ENCODE data around the gene STARD7. TPM values are rescaled to one million over a fixed set of nuclear protein-coding genes. Genes with fewer than 3 reads are reported as not detected.

Gene STARD7
- total and polyA plus RNA-seq, 10 of the 15 experiments (the other 5 are each of a cell fraction or from before 2014, with no cell fraction given) = 85.4 to 237 (median 153) TPM

- TF ChIP-seq MXI1 (IDR thresholded peaks at IDR 0.05; ENCODE audit: low read depth, low read length) = no peak; the same call in 1 of the 2 replicates
- TF ChIP-seq ZSCAN29 (IDR thresholded peaks at IDR 0.05) = no peak
- TF ChIP-seq DPF2 (IDR thresholded peaks at IDR 0.05) = no peak
- TF ChIP-seq RUNX3 (IDR thresholded peaks at IDR 0.05; ENCODE audit: low read length) = peak; percentile 53
- TF ChIP-seq, protein P1, sequence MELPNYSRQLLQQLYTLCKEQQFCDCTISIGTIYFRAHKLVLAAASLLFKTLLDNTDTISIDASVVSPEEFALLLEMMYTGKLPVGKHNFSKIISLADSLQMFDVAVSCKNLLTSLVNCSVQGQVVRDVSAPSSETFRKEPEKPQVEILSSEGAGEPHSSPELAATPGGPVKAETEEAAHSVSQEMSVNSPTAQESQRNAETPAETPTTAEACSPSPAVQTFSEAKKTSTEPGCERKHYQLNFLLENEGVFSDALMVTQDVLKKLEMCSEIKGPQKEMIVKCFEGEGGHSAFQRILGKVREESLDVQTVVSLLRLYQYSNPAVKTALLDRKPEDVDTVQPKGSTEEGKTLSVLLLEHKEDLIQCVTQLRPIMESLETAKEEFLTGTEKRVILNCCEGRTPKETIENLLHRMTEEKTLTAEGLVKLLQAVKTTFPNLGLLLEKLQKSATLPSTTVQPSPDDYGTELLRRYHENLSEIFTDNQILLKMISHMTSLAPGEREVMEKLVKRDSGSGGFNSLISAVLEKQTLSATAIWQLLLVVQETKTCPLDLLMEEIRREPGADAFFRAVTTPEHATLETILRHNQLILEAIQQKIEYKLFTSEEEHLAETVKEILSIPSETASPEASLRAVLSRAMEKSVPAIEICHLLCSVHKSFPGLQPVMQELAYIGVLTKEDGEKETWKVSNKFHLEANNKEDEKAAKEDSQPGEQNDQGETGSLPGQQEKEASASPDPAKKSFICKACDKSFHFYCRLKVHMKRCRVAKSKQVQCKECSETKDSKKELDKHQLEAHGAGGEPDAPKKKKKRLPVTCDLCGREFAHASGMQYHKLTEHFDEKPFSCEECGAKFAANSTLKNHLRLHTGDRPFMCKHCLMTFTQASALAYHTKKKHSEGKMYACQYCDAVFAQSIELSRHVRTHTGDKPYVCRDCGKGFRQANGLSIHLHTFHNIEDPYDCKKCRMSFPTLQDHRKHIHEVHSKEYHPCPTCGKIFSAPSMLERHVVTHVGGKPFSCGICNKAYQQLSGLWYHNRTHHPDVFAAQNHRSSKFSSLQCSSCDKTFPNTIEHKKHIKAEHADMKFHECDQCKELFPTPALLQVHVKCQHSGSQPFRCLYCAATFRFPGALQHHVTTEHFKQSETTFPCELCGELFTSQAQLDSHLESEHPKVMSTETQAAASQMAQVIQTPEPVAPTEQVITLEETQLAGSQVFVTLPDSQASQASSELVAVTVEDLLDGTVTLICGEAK (IDR thresholded peaks at IDR 0.05; ENCODE audit: borderline replicate concordance) = no peak
- no peak for TF ChIP-seq CHD4 (IDR thresholded peaks at IDR 0.05)
- no peak for TF ChIP-seq IKZF2 (IDR thresholded peaks at IDR 0.05)
- TF ChIP-seq RAD51 (IDR thresholded peaks at IDR 0.05) = no peak
- no peak for TF ChIP-seq CREB1 (IDR thresholded peaks at IDR 0.05; ENCODE audit: low read depth)
- TF ChIP-seq EGR1 (IDR thresholded peaks at IDR 0.05; ENCODE audit: borderline replicate concordance in 1 of 2, low read depth in 2 of 2, low read length in 2 of 2) = no peak; a peak in 1 of 3 replicates
- TF ChIP-seq PAX8 (IDR thresholded peaks at IDR 0.05) = no peak
- no peak for TF ChIP-seq NFYA (IDR thresholded peaks at IDR 0.05; ENCODE audit: borderline replicate concordance, low read depth, low read length)
- no peak for TF ChIP-seq PRDM15 (CRISPR knock-in tag; IDR thresholded peaks at IDR 0.05)
- TF ChIP-seq NR2F1 (conservative IDR thresholded peaks at IDR 0.05) = no peak
- TF ChIP-seq, protein P2, sequence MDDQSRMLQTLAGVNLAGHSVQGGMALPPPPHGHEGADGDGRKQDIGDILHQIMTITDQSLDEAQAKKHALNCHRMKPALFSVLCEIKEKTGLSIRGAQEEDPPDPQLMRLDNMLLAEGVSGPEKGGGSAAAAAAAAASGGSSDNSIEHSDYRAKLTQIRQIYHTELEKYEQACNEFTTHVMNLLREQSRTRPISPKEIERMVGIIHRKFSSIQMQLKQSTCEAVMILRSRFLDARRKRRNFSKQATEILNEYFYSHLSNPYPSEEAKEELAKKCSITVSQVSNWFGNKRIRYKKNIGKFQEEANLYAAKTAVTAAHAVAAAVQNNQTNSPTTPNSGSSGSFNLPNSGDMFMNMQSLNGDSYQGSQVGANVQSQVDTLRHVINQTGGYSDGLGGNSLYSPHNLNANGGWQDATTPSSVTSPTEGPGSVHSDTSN (IDR thresholded peaks at IDR 0.05; ENCODE audit: insufficient replicate concordance, low read depth, low read length) = no peak
- TF ChIP-seq, protein P3, sequence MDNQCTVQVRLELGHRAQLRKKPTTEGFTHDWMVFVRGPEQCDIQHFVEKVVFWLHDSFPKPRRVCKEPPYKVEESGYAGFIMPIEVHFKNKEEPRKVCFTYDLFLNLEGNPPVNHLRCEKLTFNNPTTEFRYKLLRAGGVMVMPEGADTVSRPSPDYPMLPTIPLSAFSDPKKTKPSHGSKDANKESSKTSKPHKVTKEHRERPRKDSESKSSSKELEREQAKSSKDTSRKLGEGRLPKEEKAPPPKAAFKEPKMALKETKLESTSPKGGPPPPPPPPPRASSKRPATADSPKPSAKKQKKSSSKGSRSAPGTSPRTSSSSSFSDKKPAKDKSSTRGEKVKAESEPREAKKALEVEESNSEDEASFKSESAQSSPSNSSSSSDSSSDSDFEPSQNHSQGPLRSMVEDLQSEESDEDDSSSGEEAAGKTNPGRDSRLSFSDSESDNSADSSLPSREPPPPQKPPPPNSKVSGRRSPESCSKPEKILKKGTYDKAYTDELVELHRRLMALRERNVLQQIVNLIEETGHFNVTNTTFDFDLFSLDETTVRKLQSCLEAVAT (IDR thresholded peaks at IDR 0.05) = peak; percentile 71
- TF ChIP-seq YY1 (IDR thresholded peaks at IDR 0.05; ENCODE audit: low read depth, low read length) = no peak
- no peak for TF ChIP-seq CTCF (IDR thresholded peaks at IDR 0.05 in 2 of 3, conservative IDR thresholded peaks at IDR 0.05 in 1 of 3; ENCODE audit: control insufficient read depth in 2 of 3, extremely low read depth in 1 of 3, insufficient read depth in 1 of 3, low read depth in 3 of 3, low read length in 3 of 3)
- TF ChIP-seq CHD2 (IDR thresholded peaks at IDR 0.05; ENCODE audit: borderline replicate concordance, low read depth, low read length) = no peak
These were observed 869 bp downstream of the STARD7 start (continued) for GRCh38 chr2:96207774-96208142.

Measured in GM12878 (cell line).